MV-4-11 (cell line): ENCODE measurements around the gene YY1.
"Not testable (repeated sequence)": the region's sequence is repeated elsewhere in the genome, so short reads cannot be mapped to it uniquely, and the experiment has no call there.

ENCODE experiments used
- DNase-seq: peaks from one replicate; lab custom pipeline; 2025; lab: John Stamatoyannopoulos, UW

The YY1 gene

GRCh38 chr14:100238419-100239210 lies at the start of gene YY1:
TSS of gene YY1 (plus strand) at chr14:100239144. CDS start at chr14:100239245, 101 bp downstream.
- peak; percentile 96 for DNase-seq

DNA sequence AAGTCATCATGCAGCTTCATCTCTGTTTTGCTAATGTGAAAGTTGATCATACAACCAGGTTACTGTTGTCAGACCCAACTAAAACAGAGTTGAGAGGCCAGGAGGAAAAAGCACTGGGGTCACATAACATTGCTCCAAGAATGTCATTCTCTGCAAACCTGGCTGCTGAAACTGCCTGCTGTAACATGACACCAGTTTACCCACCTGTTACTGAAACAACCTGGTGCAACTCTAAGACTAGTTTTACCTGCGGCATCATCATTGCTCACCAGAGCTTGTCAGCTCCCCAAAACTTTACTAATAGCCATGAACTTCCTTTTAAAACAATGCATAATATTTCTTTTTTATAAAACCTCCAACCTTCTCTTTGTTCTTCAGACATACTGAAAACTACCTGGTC lies 48.8 kb upstream of the YY1 start:
- no peak for DNase-seq

DNA sequence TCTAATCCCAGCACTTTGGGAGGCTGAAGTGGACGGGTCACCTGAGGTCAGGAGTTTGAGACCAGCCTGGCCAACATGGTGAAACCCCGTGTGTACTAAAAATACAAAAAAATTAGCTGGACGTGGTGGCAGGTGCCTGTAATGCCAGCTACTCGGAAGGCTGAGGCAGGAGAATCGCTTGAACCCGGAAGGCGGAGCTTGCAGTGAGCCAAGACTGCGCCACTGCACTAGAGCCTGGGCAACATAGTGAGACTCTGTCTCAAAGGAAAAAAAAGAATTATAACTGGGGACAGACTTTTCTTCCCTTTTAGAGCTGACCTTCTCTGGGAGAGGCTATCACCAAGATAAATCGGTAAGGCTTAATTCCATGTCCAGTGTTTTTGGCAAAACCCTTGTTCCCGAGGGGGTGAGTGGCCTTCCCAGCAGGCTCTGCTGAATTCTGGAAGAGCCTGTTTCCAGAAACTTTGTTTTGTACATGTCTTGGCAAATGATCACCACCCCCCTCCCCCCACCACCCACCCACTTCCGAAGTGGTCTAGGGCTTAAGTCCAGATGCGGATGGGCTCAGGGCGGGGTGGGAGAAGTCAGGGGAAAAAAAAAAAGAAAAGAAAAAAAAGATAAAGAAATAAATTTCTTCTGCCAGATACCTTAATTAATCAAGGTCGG lies 47.2 kb upstream of the YY1 start:
- DNase-seq: no peak

DNA sequence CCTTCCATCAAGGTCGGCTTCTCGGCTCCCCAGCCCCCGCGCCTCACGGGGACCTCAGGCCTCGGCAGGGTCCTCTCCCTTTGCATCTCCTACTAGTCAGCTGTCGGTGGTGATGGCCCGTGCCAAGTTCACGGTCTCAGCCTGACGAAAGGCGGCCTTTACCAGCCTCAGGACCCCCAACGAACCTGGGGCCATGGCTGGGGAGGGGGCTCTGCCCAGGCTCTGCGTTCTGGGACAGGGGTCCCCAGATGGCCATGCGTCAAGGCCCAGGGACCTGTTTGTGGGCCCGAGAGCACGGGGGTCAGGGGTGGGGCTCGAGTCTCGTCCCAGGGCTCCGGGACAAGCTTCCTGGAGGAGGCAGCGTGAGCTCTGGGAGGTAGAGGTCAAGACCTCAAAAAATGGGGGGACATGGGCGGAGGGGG lies 46.7 kb upstream of the YY1 start:
- no peak for DNase-seq

DNA sequence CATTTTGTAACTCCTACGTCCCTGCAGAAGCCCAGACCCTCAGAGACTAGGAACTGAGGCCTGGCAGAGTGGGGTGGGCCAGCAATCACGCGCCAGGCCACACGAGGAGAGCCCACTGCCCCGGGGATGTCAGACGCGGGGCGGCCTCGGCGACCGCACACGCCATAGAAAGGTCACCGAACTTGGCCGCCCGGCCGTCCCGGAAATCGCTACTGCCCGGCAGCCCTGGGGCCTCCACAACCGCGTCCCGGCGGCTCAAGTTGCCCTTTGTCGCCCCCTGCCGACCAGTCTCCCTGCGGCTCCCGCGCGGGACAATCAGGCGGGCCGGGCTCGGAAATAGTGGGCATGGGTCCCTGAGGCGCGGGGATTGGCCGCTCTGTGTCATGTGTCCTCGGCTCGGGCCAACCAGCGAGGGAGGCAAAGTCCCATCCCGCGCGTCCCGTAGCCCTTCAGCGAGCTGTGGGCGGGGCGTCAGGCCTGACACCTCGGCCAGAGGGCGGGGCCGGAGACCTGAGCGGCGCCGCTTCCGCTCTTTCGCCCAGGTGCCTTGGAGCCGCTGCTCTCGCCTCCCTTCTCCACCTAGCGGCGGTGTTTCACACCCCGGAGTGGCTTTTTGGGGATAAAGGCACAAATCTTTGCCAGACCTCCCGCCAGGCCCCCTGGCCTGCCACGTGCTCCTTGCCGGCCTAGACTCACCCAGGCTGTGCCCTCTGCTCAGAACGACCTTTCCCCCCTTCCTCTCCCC lies 46.1 kb upstream of the YY1 start:
- DNase-seq: peak; percentile 98

- DNase-seq: peak; percentile 13
These were observed 45.3 kb upstream of the YY1 start for GRCh38 chr14:100193417-100194357.

- no peak for DNase-seq
These were observed 39.6 kb upstream of the YY1 start for GRCh38 chr14:100199240-100199860.

DNA sequence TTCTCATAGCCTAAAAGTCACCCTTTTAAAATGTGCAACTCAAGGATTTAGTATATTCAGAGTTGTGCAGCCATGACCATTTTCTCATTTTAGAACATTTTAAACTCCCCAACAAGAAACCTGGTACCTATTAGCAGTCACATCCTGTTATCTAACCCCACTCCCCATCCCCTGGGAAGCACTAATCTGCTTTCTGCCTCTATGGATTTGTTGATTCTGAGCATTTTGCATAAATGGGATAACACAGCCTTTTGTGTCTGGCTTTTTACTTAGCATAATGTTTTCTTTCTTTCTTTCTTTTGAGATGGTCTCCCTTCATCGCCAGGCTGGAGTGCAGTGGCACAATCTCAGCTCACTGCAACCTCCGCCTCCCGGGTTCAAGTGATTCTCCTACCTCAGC lies 38.6 kb upstream of the YY1 start:
- no peak for DNase-seq

- DNase-seq: no peak
These were observed 37.2 kb upstream of the YY1 start for GRCh38 chr14:100201701-100202100.

DNA sequence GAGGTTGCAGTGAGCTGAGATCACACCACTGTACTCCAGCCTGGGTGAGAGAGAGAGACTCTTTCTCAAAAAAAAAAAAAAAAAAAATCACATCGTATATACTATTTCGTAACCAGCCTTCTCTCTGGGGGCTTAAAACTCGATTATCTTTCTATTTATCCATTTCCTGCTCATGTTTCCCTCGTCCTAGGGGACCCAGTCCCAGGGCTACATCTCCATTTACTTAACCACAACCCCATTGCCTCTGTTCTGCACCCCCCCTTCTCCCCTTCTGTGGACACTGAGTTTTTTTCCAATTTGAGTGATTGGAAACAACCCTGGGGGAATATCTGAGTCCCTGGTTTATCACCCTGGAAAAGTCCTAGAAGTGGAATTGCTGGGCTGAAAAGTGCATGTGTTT lies 36.2 kb upstream of the YY1 start:
- DNase-seq: no peak

GRCh38 chr14:100203146-100203545 lies 35.8 kb upstream of the YY1 start:
- DNase-seq: no peak

DNA sequence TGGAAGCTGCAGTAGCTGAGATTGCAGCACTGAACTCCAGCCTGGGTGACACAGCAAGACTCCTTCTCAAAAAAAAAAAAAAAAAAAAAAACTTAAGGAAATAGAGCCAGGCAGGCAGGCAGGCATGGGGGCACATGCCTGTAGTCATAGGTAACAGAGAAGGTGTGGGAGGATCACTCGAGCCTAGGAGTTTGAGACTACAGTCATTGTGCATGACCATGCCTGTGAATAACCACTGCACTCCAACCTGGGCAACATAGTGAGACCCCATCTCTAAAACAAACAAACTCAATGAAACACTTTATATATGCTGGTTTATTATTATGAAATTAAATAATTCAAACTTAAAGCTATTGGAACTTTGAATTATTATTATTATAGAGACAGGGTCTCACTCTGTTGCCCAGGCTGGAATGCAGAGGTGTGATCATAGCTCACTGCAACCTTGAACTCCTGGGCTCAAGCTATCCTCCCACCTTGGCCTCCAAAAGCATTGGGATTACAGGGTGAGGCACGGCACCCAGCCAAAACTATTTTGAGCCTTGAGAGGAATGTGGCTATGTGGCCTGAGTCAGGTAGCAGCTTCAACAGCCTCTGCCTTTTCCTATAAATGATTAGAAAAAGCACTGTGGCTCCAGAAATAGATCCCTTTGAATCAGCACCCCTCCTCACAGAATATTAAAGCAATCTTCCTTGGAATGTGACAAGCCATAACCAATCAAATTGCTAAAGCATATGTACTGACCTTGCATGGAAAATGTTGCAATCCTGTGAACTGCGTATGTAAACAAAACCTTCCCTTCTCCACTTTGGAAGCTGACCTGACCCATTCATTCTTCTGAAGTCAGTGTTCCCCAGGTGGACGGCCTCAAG lies 34.7 kb upstream of the YY1 start:
- no peak for DNase-seq

- not testable (repeated sequence) for DNase-seq
These were observed 34.1 kb upstream of the YY1 start for GRCh38 chr14:100204835-100205167.

- DNase-seq: not testable (repeated sequence)
These were observed 31.4 kb upstream of the YY1 start for GRCh38 chr14:100207588-100207987.

- not testable (repeated sequence) for DNase-seq
These were observed 30.8 kb upstream of the YY1 start for GRCh38 chr14:100208136-100208535.

GRCh38 chr14:100211366-100211765 lies 27.6 kb upstream of the YY1 start:
- no peak for DNase-seq

GRCh38 chr14:100211893-100212292 lies 27.1 kb upstream of the YY1 start:
- DNase-seq: no peak

GRCh38 chr14:100212476-100213333 lies 26.2 kb upstream of the YY1 start:
- no peak for DNase-seq

DNA sequence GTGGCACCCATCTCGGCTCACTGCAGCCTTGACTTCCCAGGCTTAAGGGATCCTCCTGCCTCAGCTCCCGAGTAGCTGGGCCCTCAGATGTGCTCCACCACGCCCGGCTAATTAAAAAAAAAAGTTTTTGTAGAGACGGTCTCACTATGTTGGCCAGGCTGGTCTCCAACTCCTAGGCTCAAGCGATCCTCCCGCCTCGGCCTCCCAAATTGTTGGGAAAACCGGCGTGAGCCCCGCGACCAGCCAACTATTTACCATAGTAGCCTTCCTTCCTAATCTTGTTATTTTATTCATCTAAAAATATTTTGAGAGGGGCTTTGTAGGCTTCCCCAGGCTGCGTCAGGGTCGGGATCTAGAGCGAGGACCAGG lies 25.4 kb upstream of the YY1 start:
- no peak for DNase-seq
